ENCODE measurements around the gene NKIRAS1. TPM values are rescaled to one million over a fixed set of nuclear protein-coding genes. Genes with fewer than 3 reads are reported as not detected.

The NKIRAS1 gene
- total and polyA plus RNA-seq, 2 of the 8 experiments (the other 6 are each of a cell fraction or from before 2014, with no cell fraction given) = 3.4 to 7.0 TPM

GRCh38 chr3:23961066-23961465 is 44.3 kb upstream of the NKIRAS1 start:
- H3K56ac ChIP-seq (replicated peaks; ENCODE audit: insufficient read length, low read depth, low read length) = no peak overlapping the region
- POLR2A ChIA-PET (ENCODE audit: partially characterized antibody) = interaction anchor here (2.3 kb wide), 1 partner anchor 44 kb away, joined by 14 read pairs; the partner anchor contains the start of genes NKIRAS1 and RPL15
- no peak overlapping the region for H2AFZ ChIP-seq (ENCODE audit: low read length)
- H3K79me1 ChIP-seq (ENCODE audit: low read depth, low read length) = no peaks in the 10 kb centered on the region
- no peak overlapping the region for H3K27ac ChIP-seq (ENCODE audit: low read depth, low read length)
- no peak overlapping the region for H3K4ac ChIP-seq (replicated peaks; ENCODE audit: insufficient read length, low read depth, low read length)
- TF ChIP-seq FOSL1 (IDR thresholded peaks at IDR 0.05; ENCODE audit: insufficient read depth, low read depth, low read length) = no peak
- TF ChIP-seq TCF12 (IDR thresholded peaks at IDR 0.05; ENCODE audit: low read depth, low read length) = no peak
- no peak for TF ChIP-seq SP2 (IDR thresholded peaks at IDR 0.05; ENCODE audit: low read length)
- TF ChIP-seq NRF1 (IDR thresholded peaks at IDR 0.05; ENCODE audit: low read depth, low read length) = no peak
- TF ChIP-seq CHD1 (IDR thresholded peaks at IDR 0.05; ENCODE audit: low read depth, low read length) = no peak
- TF ChIP-seq SRF (IDR thresholded peaks at IDR 0.05; ENCODE audit: low read depth, low read length) = no peak
- no peak for TF ChIP-seq ATF3 (IDR thresholded peaks at IDR 0.05; ENCODE audit: insufficient read depth, low read depth, low read length)
- no peak for TF ChIP-seq KDM1A (IDR thresholded peaks at IDR 0.05; ENCODE audit: borderline replicate concordance, low read length)
- no peak for TF ChIP-seq POLR2A (IDR thresholded peaks at IDR 0.05; ENCODE audit: control extremely low read depth in 1 of 2, low read depth in 2 of 2, low read length in 2 of 2)
- no peak for TF ChIP-seq CBX5 (IDR thresholded peaks at IDR 0.05; ENCODE audit: low read depth, low read length)
- TF ChIP-seq POU5F1 (IDR thresholded peaks at IDR 0.05; ENCODE audit: low read depth, low read length) = no peak
- TF ChIP-seq BACH1 (IDR thresholded peaks at IDR 0.05; ENCODE audit: low read length) = no peak
- TF ChIP-seq GABPA (IDR thresholded peaks at IDR 0.05; ENCODE audit: borderline replicate concordance, insufficient read depth, low read length) = no peak
- TF ChIP-seq TBP (IDR thresholded peaks at IDR 0.05; ENCODE audit: low read depth, low read length) = no peak
- TF ChIP-seq TEAD4 (IDR thresholded peaks at IDR 0.05; ENCODE audit: low read depth, low read length) = no peak
- FAIRE-seq = no peak
- no peak overlapping the region for H2BK5ac ChIP-seq (ENCODE audit: low read depth, low read length)
- no peak overlapping the region for H2BK15ac ChIP-seq (ENCODE audit: low read length)
- no peak overlapping the region for H3K18ac ChIP-seq (ENCODE audit: extremely low read depth, low read length)
- H3K9ac ChIP-seq (replicated peaks in 1 of 4; ENCODE audit: extremely low read depth in 1 of 4, low read depth in 3 of 4, low read length in 3 of 4) = no peak overlapping the region
- no CpG with 5 or more reads among the region's 1 CpG for WGBS, 2 experiments (ENCODE audit: extremely low coverage in 1 of 2, insufficient coverage in 1 of 2, insufficient read length in 1 of 2, insufficient replicate concordance in 2 of 2, low coverage in 1 of 2, low lambda C conversion rate in 2 of 2, missing lambda C conversion rate in 1 of 2)
- no peaks in the 10 kb centered on the region for H3K23me2 ChIP-seq (ENCODE audit: low read depth, low read length)
- H4K5ac ChIP-seq (ENCODE audit: insufficient read length, low read depth, low read length) = no peak overlapping the region
- no peaks in the 10 kb centered on the region for H3K4me1 ChIP-seq (replicated peaks in 1 of 4; ENCODE audit: control insufficient read depth in 3 of 4, insufficient read depth in 4 of 4, low read length in 3 of 4)
- H3K23ac ChIP-seq (ENCODE audit: insufficient read length) = no peak overlapping the region
- DNase-seq (ENCODE audit: low read depth in 1 of 2, low spot score in 2 of 2) = no peak
- H3K4me2 ChIP-seq (ENCODE audit: insufficient read depth in 1 of 2, low read depth in 2 of 2, low read length in 2 of 2) = no peak overlapping the region
- peaks cover 0 to 56% (median 10%) of the 10 kb centered on the region in 4 experiments; a peak in 6 of 8 replicates for H3K36me3 ChIP-seq (ENCODE audit: control insufficient read depth in 2 of 4, insufficient read depth in 4 of 4, low read length in 3 of 4)
- H4K8ac ChIP-seq (ENCODE audit: extremely low read depth, insufficient read depth, low read length) = no peak overlapping the region
- no peak overlapping the region for H2AK5ac ChIP-seq (ENCODE audit: low read depth, low read length)
- H3K27me3 ChIP-seq (replicated peaks in 1 of 4; ENCODE audit: control insufficient read depth in 3 of 4, extremely low read depth in 1 of 4, insufficient read depth in 3 of 4, low read length in 3 of 4) = no peaks in the 10 kb centered on the region
- H2BK12ac ChIP-seq (ENCODE audit: low read depth, low read length) = no peak overlapping the region
- H4K91ac ChIP-seq (replicated peaks; ENCODE audit: insufficient read length, low read length) = no peak overlapping the region
- no peaks in the 10 kb centered on the region for H3K9me3 ChIP-seq (ENCODE audit: insufficient read depth in 2 of 2, low read depth in 1 of 2, low read length in 1 of 2)
- peaks cover 0 to 13% of the 10 kb centered on the region in 2 experiments; a peak in 2 of 4 replicates for H3K79me2 ChIP-seq (ENCODE audit: control insufficient read depth in 1 of 2, insufficient read depth in 2 of 2, low read length in 2 of 2)
- no peak overlapping the region for H3K14ac ChIP-seq (ENCODE audit: insufficient read length)
- no peaks in the 10 kb centered on the region for H4K20me1 ChIP-seq (replicated peaks in 1 of 2; ENCODE audit: control insufficient read depth in 1 of 2, insufficient read depth in 2 of 2, low read length in 2 of 2)
- no peak overlapping the region for H2BK20ac ChIP-seq (ENCODE audit: low read length)
- H2BK120ac ChIP-seq (replicated peaks; ENCODE audit: low read depth, low read length) = no peak overlapping the region
- CTCF ChIA-PET (ENCODE audit: partially characterized antibody) = interaction anchor here (2.4 kb wide), 1 partner anchor 13 kb away, joined by 6 read pairs; no protein-coding TSS in a partner anchor
- no peak overlapping the region for H3K4me3 ChIP-seq (ENCODE audit: extremely low read depth in 1 of 4, insufficient read depth in 2 of 4, low read depth in 3 of 4, low read length in 4 of 4)

Data from H1 (cell line).